NCI-H2227 treated with DMSO at 0.1 percent for 48 hours (cell line): ENCODE measurements around the gene AP1AR.
"Not testable (repeated sequence)": the region's sequence is repeated elsewhere in the genome, so short reads cannot be mapped to it uniquely, and the experiment has no call there.

Source experiments
- DNase-seq: peaks from one replicate; lab custom pipeline; 2025; lab: John Stamatoyannopoulos, UW

Gene AP1AR, protein sequence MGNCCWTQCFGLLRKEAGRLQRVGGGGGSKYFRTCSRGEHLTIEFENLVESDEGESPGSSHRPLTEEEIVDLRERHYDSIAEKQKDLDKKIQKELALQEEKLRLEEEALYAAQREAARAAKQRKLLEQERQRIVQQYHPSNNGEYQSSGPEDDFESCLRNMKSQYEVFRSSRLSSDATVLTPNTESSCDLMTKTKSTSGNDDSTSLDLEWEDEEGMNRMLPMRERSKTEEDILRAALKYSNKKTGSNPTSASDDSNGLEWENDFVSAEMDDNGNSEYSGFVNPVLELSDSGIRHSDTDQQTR

DNA sequence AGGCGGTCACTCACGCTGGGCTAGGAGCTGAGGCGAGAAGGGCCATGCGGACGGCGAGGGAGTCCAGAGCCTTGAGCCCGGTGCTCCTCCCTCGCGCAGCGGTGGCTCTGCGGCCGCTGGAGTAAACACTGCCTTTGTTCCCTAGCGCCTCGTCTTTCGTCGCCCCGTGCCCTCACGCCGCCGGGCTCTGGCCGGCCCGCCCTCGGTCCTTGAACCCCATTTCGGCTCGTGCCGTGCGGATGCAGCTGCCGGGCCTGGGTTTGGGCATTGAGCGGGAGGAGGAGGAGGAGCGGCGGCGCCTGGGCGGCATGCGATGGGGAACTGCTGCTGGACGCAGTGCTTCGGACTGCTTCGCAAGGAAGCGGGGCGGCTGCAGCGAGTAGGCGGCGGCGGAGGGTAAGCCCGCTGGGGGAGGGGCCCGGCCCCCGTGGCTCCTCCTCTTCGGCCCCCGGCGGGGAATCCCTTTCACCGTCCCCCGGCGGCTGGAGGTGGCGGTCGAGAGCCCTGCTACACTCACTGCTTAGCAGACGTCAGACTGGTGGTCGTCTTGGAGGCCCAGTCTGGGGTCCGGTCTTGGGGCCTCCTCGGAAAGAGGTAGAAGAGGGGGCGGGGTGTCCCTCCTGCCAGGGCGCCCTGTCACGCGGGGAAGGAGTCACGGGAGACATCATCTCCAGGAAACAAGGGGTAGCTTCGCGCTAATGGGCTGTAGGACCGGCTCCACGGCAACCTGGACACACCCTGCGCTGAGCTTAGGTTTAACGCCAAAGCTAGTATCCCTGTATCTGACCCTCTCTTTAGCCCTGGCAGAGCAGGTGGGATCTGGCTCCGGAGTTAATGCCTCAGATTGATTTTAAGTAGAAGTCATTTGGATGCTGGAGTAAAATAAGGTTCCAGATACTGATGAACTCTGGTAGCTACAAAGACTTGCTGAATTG, at the start of gene AP1AR:
AP1AR (plus strand) TSS at position 9 of the 935 bp plus-strand sequence; CDS start at position 314, 305 bp downstream.
- peak; percentile 60 for DNase-seq

- DNase-seq: no peak
Measured at GRCh38 chr4:112182604-112183003, 49.0 kb upstream of the AP1AR start.

DNA sequence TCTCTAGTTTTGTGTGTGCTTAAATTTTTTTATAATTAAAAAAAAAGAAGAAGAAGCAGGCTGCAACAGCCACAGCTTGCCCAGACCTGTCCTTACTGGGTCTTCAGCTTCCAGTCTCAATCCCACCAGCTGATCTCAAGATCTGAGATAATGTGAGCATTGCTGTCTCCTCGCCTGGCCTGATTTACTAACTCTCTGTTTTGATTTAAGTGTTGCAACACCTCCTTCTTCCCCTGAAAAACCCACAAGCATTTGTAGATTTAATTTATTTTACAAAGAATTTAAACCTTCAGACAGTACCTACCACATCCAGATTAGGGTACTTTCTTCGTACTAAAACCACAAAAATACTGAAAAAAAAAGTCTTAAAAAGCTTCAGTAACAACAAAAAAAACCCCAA, 48.3 kb upstream of the AP1AR start:
- no peak for DNase-seq

GRCh38 chr4:112184438-112184837, 47.1 kb upstream of the AP1AR start:
- no peak for DNase-seq

DNA sequence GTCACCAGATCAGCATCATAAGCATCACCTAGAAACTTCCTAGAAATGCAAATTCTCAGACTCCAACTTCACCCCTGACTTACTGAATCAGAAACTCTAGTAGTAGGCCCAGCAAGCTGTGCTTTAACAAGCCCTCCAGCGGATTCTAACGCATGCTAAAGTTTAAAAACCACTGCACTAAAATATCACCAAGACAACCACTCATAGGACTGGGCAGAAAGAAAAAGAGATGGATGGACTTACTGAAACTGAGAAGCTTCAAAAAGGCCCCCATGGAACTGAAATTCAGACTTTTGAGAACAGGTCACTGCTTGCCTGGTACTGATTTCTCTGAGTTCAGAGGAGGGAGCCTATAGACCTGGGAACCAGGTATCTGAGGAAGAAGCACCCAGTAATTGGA, 46.3 kb upstream of the AP1AR start:
- DNase-seq: no peak

- DNase-seq: no peak
Measured at GRCh38 chr4:112185740-112186670, 45.6 kb upstream of the AP1AR start.

- no peak for DNase-seq
Measured at GRCh38 chr4:112189754-112190153, 41.8 kb upstream of the AP1AR start.

DNA sequence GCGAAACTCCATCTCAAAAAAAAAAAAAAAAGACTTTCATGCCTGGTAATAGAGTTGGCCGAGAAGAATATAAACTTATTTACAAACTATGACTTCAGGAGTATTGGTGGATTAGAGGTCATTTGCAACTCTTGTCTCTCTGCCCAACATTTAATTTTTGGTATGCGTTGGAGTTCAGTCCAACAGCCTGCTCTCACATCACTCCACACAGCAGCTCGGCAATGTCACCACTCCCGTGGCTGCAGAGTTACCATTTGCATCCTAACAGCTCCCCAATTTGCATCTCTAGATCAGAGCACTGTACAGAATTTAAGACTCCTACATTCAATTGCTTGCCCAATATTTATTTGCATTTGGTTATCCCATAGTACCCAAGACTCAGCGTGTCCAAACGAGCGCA, 40.9 kb upstream of the AP1AR start:
- DNase-seq: no peak

GRCh38 chr4:112196461-112196860, 35.1 kb upstream of the AP1AR start:
- DNase-seq: no peak

GRCh38 chr4:112199041-112199440, 32.5 kb upstream of the AP1AR start:
- no peak for DNase-seq

- DNase-seq: no peak
Measured at GRCh38 chr4:112201915-112202505, 29.6 kb upstream of the AP1AR start.

GRCh38 chr4:112203593-112203992, 28.0 kb upstream of the AP1AR start:
- DNase-seq: no peak

- no peak for DNase-seq
Measured at GRCh38 chr4:112206431-112206830, 25.2 kb upstream of the AP1AR start.

GRCh38 chr4:112208137-112209095, 23.2 kb upstream of the AP1AR start:
- not testable (repeated sequence) for DNase-seq

GRCh38 chr4:112210777-112211176, 20.8 kb upstream of the AP1AR start:
- DNase-seq: no peak

DNA sequence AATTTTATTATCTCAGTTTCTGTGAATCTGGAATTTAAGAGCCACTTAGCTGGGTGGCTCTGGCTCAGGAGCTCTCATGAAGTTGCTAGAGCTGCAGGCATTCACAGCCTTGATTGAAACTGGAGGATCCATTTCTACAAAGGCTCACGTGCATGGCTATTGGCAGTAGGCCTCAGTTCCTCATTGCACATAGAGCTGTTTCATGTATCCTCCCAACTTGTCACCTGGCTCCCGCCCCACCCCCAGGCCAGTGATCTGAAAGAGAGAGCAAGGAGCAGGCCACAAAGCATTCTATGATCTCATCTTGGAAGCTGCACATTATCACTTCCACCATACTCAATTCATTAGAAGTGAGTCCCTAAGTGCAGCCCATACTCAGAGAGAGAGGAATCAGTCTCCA, 18.5 kb upstream of the AP1AR start:
- no peak for DNase-seq

DNA sequence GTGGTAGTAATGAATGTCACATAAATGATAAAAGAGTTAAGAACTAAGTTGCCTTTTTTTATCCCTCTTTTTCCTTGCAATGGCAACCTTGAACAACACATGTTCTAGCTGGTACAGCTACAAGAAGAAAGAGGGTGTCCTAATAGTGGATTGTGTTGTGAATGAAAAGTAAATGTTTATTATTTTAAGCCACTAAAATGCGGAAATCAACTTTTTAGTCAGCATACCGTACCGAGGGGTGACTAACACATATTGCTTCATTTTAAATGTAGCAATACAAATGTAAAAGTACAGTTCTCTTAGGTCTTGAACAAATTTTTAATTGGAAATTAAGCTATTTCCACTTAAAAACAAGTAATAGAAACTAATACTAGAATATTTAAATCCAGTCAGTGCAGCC, 17.7 kb upstream of the AP1AR start:
- DNase-seq: no peak

DNA sequence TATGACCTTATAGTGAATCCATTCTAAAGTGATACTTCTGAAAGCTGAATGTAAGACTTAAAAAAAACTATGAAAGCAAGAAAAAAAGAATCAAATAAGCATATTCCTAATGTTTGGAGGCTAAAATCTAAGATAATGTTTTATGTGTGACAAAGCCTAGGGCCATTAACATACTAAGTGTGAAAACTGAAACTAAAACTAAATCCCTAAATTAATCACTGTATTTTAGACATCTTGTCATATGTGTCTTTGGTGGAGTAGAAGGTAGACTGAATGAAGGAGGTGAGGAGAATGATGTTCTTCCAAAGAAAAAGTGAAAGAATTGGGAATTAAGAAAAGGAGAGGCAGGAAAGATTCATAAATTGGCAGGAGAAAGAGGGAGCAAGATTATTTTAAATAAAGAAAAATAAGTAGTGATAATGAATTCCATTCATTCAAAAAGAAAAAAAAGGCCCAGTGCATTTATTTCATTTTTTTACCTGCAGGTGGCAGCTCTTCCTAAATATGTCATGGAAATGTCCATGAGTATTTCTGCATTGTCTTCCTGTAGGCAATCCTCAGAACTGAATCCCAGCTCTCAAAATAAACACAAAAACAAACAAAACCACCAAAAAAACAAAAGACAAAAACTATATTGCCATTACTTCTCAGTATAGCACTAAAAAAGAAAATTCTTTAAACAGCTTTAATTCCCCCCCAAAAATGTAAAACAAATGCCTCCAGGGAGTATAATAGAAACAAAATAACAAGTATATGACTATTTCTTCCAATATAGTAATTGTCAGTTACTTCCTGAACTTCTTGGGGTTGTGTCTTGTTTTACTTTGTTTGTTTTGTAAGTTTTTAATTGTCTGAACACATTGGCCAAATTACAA, 17.0 kb upstream of the AP1AR start:
- no peak for DNase-seq

DNA sequence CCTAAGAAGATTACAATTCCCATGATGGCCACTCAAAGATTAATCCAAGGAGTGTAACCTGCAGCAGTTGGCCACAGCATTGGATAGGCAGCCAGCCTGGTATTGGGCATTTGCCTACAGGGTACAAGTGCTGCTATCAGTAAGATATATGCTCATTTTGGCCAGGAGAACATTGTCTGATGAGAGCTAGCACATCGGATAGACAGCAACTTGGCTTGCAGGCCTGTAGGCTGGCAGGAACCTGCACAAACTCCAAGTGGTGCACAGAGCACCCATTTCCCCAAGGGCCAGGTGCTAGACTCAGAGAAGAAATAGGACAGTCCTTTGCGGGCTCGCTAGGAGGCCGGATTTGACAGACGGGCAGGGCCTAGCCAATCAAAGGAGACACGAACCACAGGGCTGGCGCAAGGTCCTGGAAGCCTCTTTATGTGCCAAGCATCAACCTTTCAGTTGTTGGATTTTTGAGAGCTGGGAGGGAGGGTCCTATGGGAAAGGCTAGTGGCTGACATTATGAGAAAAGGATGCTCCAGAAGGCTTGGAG, 11.7 kb upstream of the AP1AR start:
- no peak for DNase-seq
